Left kidney (tissue), 2 donors: ENCODE data around the gene CDX1. TPM values are rescaled to one million over a fixed set of nuclear protein-coding genes. Genes with fewer than 3 reads are reported as not detected.
"Not testable (repeated sequence)": the region's sequence is repeated elsewhere in the genome, so short reads cannot be mapped to it uniquely, and the experiment has no call there.

Source experiments
- DNase-seq: peaks from one replicate; pipeline ENCODE4 v3.0.0-alpha.2; 2013
- polyA plus RNA-seq: library from polyadenylated mRNA; unstranded; fragments of 120-200 nt; gene quantifications from one replicate; pipeline ENCODE4 v1.2.1, GENCODE V29; 2013; ENCODE audit not compliant: insufficient read length

Gene CDX1
- polyA plus RNA-seq, 1 donor, result 0.45 TPM

- DNase-seq, result not testable (repeated sequence)
Observed at GRCh38 chr5:150233706-150234105, 67.1 kb downstream of the CDX1 start.

Other genes starting within 250 kb of the CDX1 start
- 0.25 TPM for gene PDE6A, start 222.0 kb upstream of the CDX1 start, polyA plus RNA-seq
- gene SLC26A2, start 206.0 kb upstream of the CDX1 start, polyA plus RNA-seq, result 22.8 TPM
- gene TIGD6, start 166.1 kb upstream of the CDX1 start, polyA plus RNA-seq, result 5.4 TPM
- gene HMGXB3, start 166.0 kb upstream of the CDX1 start, polyA plus RNA-seq, result 51.3 TPM
- gene CSF1R, start 80.2 kb upstream of the CDX1 start, polyA plus RNA-seq, result 11.8 TPM
- 137 TPM for gene PDGFRB, start 10.9 kb upstream of the CDX1 start, polyA plus RNA-seq
- 0.12 TPM for gene SLC6A7, start 23.3 kb downstream of the CDX1 start, polyA plus RNA-seq
- 4.6 TPM for gene CAMK2A, start 123.0 kb downstream of the CDX1 start, polyA plus RNA-seq
- gene ARSI, start 136.1 kb downstream of the CDX1 start, polyA plus RNA-seq, result 2.6 TPM
- 33.9 TPM for gene TCOF1, start 190.9 kb downstream of the CDX1 start, polyA plus RNA-seq
- 230 TPM for gene CD74, start 246.1 kb downstream of the CDX1 start, polyA plus RNA-seq